ENCODE data around the gene VTCN1. TPM values are rescaled to one million over a fixed set of nuclear protein-coding genes. Genes with fewer than 3 reads are reported as not detected.

The VTCN1 gene
- total RNA-seq, 3 donors from 2014 or later = 0.16 to 97.0 (median 52.1) TPM

DNA sequence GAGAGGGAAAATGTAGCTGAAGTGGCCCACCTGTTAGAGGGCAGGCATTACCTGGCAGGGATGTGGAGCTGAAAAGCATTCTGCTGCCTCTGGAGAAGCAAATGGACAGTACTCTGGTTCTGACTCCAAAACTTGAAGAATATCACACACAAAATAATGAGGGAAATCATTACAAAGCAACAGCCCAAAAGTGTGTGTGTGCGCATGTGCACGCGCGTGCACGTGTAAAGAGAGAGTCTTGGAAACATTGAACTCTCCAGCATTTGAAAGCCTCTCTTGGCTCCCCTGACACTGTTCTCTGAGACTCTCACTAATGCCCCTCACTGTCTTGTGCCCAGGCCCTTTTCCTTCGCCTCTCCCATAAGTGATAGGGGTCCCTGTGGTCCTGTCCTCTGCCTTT lies 2.3 kb upstream of the VTCN1 start:
- TF ChIP-seq, protein P1, sequence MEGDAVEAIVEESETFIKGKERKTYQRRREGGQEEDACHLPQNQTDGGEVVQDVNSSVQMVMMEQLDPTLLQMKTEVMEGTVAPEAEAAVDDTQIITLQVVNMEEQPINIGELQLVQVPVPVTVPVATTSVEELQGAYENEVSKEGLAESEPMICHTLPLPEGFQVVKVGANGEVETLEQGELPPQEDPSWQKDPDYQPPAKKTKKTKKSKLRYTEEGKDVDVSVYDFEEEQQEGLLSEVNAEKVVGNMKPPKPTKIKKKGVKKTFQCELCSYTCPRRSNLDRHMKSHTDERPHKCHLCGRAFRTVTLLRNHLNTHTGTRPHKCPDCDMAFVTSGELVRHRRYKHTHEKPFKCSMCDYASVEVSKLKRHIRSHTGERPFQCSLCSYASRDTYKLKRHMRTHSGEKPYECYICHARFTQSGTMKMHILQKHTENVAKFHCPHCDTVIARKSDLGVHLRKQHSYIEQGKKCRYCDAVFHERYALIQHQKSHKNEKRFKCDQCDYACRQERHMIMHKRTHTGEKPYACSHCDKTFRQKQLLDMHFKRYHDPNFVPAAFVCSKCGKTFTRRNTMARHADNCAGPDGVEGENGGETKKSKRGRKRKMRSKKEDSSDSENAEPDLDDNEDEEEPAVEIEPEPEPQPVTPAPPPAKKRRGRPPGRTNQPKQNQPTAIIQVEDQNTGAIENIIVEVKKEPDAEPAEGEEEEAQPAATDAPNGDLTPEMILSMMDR (IDR thresholded peaks at IDR 0.05) = no peak
- TF ChIP-seq POLR2AphosphoS5 (IDR thresholded peaks at IDR 0.05) = no peak
- intact Hi-C loops (cut with DNase I; ENCODE audit: low total_unique reads) = no loop called here
- H3K36me3 ChIP-seq = no peaks in the 10 kb centered on the region
- no peak for DNase-seq (ENCODE audit: low spot score in 2 of 2)
- no peaks in the 10 kb centered on the region for H3K27me3 ChIP-seq
- no peak overlapping the region for H3K4me3 ChIP-seq
- H3K4me1 ChIP-seq = no peaks in the 10 kb centered on the region
- peaks cover 0 to 2% of the 10 kb centered on the region in 2 donors for H3K9me3 ChIP-seq
- H3K27ac ChIP-seq = no peak overlapping the region

DNA sequence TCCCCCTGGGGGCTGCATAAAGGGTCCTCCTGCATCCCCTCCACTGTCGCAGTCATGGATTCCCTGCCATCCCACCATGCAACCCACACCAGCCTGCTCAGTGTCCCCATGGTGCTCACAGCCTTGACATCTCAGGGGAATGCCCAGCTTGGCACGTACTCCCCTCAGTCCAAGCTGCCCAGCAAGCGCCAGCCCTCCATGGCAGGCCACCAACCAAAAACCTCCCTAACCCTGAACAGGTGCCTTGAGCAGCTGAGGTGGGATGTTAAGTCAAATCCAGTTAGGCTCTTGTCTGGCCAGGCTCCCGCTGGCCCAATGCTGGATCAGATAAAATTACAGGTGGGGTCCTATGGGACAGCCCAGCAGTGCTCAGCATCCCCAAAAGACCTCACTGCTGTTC lies 341 bp downstream of the VTCN1 start:
- Histone ChIP-seq H3K27ac (peak overlapping the region; percentile 92 to 93), H3K9me3 (no peaks in the 10 kb centered on the region), H3K36me3 (no peaks in the 10 kb centered on the region), H3K4me1 (no peaks in the 10 kb centered on the region), H3K4me3 (peak overlapping the region in 2 of 3 donors; percentile 45 to 65), H3K27me3 (no peaks in the 10 kb centered on the region)
- intact Hi-C loops (cut with DNase I; ENCODE audit: low total_unique reads) = no loop called here
- no peak for DNase-seq (ENCODE audit: low spot score in 2 of 2)
- TF ChIP-seq, protein P1 (IDR thresholded peaks at IDR 0.05) = no peak
- no peak for TF ChIP-seq POLR2A (IDR thresholded peaks at IDR 0.05)
- TF ChIP-seq POLR2AphosphoS5 (IDR thresholded peaks at IDR 0.05) = no peak

DNA sequence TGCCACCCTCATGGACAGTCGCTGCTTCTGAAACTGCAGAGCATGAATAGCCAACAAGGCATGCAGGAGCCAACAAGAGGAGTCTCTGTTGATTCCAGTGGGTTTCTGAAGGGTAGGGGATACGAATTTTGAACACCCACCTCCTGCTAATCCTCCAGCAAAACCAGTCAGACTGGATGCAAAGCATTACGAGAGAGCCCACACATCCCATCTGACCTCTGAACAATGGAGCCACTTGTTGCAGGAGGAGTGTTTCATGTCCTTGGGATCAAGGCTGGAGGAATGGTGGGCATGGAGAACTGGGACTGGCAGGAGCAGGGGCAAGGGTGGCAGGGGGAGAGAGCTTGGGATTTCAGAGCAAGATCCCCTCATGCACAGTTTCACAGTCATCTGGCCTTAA lies 1.6 kb downstream of the VTCN1 start:
- TF ChIP-seq POLR2A (IDR thresholded peaks at IDR 0.05) (no peak), POLR2AphosphoS5 (IDR thresholded peaks at IDR 0.05) (no peak)
- TF ChIP-seq, protein P1 (IDR thresholded peaks at IDR 0.05) = no peak
- no peaks in the 10 kb centered on the region for H3K4me1 ChIP-seq
- no peaks in the 10 kb centered on the region for H3K27me3 ChIP-seq
- peak overlapping the region; percentile 92 to 93 for H3K27ac ChIP-seq
- no peaks in the 10 kb centered on the region for H3K9me3 ChIP-seq
- peak overlapping the region in 2 of 3 donors; percentile 45 to 65 for H3K4me3 ChIP-seq
- no peaks in the 10 kb centered on the region for H3K36me3 ChIP-seq
- no peak for DNase-seq (ENCODE audit: low spot score in 2 of 2)
- intact Hi-C loops (cut with DNase I; ENCODE audit: low total_unique reads) = no loop called here

DNA sequence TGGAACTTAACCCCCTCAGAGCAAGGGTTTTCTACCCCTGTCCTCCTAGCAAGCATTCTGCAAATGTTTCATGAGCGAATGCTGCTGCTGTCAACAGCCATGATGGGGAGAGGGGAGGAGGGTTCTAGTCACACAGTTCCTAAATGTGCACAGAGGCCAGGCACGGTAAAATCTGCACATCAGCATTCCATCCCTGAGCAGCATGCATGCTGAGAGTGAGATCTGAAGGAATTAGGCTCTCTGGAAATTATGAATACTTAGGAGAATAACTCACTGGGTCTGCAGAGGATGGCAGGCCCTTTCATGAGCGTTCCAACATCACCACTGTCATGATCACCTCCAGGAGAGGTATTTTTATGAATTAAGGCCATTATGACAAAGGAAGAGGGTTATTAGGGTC lies 2.1 kb downstream of the VTCN1 start:
- peak overlapping the region in 2 of 3 donors; percentile 45 to 65 for H3K4me3 ChIP-seq
- TF ChIP-seq, protein P1 (IDR thresholded peaks at IDR 0.05) = no peak
- TF ChIP-seq POLR2A (IDR thresholded peaks at IDR 0.05) = no peak
- no peak for TF ChIP-seq POLR2AphosphoS5 (IDR thresholded peaks at IDR 0.05)
- DNase-seq (ENCODE audit: low spot score in 2 of 2) = no peak
- no peaks in the 10 kb centered on the region for H3K27me3 ChIP-seq
- no peaks in the 10 kb centered on the region for H3K9me3 ChIP-seq
- intact Hi-C loops (cut with DNase I; ENCODE audit: low total_unique reads) = no loop called here
- no peaks in the 10 kb centered on the region for H3K36me3 ChIP-seq
- H3K4me1 ChIP-seq = no peaks in the 10 kb centered on the region
- no peak overlapping the region for H3K27ac ChIP-seq

DNA sequence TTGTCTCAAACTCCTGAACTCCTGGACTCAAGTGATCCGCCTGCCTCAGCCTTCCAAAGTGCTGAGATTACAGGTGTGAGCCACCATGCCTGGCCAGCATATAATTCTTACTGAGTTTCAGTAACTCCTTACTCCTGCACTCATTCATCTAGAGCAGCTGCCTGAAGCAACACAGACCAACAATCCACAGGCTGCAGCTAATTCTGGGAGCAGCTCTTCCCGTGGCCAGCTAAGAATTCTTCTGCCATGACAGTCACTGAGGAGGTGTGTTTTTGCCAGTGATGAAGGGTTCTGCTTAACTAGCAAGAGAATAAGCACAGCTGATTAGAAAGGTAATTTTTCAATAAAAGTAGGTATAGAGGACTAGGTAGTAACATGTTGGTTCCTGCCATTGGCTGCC lies 5.4 kb downstream of the VTCN1 start:
- H3K27me3 ChIP-seq = no peaks in the 10 kb centered on the region
- H3K9me3 ChIP-seq = no peaks in the 10 kb centered on the region
- H3K4me3 ChIP-seq = no peak overlapping the region
- H3K36me3 ChIP-seq = no peaks in the 10 kb centered on the region
- TF ChIP-seq POLR2A (IDR thresholded peaks at IDR 0.05) = no peak
- TF ChIP-seq, protein P1 (IDR thresholded peaks at IDR 0.05) = no peak
- TF ChIP-seq POLR2AphosphoS5 (IDR thresholded peaks at IDR 0.05) = no peak
- no peaks in the 10 kb centered on the region for H3K4me1 ChIP-seq
- intact Hi-C loops (cut with DNase I; ENCODE audit: low total_unique reads) = no loop called here
- H3K27ac ChIP-seq = no peak overlapping the region
- no peak for DNase-seq (ENCODE audit: low spot score in 2 of 2)
